ENCODE results near the gene MYO16.

DNA sequence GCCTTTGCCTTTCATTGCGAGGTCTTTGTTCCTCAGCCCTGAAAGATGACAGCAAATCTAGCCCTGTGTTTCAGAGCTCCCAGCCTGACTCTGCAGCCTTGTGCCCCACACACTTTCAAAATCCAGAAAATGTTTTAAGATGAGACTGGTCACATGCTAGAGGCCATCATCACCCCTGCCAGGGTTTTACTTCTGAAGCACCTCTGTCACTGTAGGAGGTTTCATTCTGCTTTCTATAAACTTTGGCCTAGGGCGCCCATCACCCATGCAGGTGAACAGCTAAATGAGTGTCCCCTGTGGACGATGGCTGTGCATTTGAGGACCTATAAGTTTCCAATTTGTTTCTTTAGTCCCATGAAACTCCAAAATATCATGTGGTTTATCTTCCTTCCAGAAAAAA is 574.2 kb downstream of the MYO16 start:
- TF ChIP-seq YY1 (IDR thresholded peaks at IDR 0.05; ENCODE audit: insufficient read depth, insufficient read length) (no peak), ZNF274 (IDR thresholded peaks at IDR 0.05; ENCODE audit: low read depth, low read length) (no peak), SUZ12 (IDR thresholded peaks at IDR 0.05; ENCODE audit: extremely low read depth, insufficient read depth, insufficient read length) (no peak)
